ENCODE measurements around the gene ZNF384.
A peak's percentile ranks its signal among the peaks of the same experiment; 100 is the strongest.
"Not testable (repeated sequence)": the region's sequence is repeated elsewhere in the genome, so short reads cannot be mapped to it uniquely, and the experiment has no call there.

The ZNF384 gene

GRCh38 chr12:6688999-6689882 lies at the start of gene ZNF384:
Gene ZNF384 (minus strand): TSS chr12:6689375. CDS start chr12:6679520, 9,855 bp downstream.
- peak; percentile 94 for DNase-seq

GRCh38 chr12:6736754-6737153 lies 47.6 kb upstream of the ZNF384 start:
- no peak for DNase-seq

GRCh38 chr12:6735448-6736191 lies 46.4 kb upstream of the ZNF384 start:
- DNase-seq, result peak; percentile 38

GRCh38 chr12:6734506-6735387 lies 45.6 kb upstream of the ZNF384 start:
- DNase-seq, result no peak

GRCh38 chr12:6730169-6730568 lies 41.0 kb upstream of the ZNF384 start:
- DNase-seq, result no peak

GRCh38 chr12:6729186-6729585 lies 40.0 kb upstream of the ZNF384 start:
- no peak for DNase-seq

GRCh38 chr12:6725350-6725749 lies 36.2 kb upstream of the ZNF384 start:
- no peak for DNase-seq

- DNase-seq, result no peak
These were observed 35.2 kb upstream of the ZNF384 start for GRCh38 chr12:6724409-6724797.

- DNase-seq, result peak; percentile 97
These were observed 34.6 kb upstream of the ZNF384 start, which contains the start of gene COPS7A for GRCh38 chr12:6723607-6724408. Gene COPS7A (plus strand): TSS chr12:6724046. CDS start chr12:6724657, 611 bp downstream.

- DNase-seq, result no peak
These were observed 33.7 kb upstream of the ZNF384 start for GRCh38 chr12:6722863-6723262.

- no peak for DNase-seq
These were observed 27.8 kb upstream of the ZNF384 start for GRCh38 chr12:6716874-6717437.

GRCh38 chr12:6716031-6716873 lies 27.1 kb upstream of the ZNF384 start:
- not testable (repeated sequence) for DNase-seq

GRCh38 chr12:6708960-6709394 lies 19.8 kb upstream of the ZNF384 start:
- DNase-seq, result no peak

- DNase-seq, result not testable (repeated sequence)
These were observed 19.2 kb upstream of the ZNF384 start for GRCh38 chr12:6708351-6708750.

- no peak for DNase-seq
These were observed 14.5 kb upstream of the ZNF384 start for GRCh38 chr12:6703631-6704030.

- DNase-seq, result no peak
These were observed 12.0 kb upstream of the ZNF384 start for GRCh38 chr12:6701078-6701768.

- DNase-seq, result peak; percentile 45
These were observed 11.5 kb upstream of the ZNF384 start, which contains the start of gene PIANP for GRCh38 chr12:6700646-6701051. Gene PIANP (minus strand): TSS chr12:6700815. CDS start chr12:6698061, 2,754 bp downstream.

- DNase-seq, result peak; percentile 17
These were observed 10.9 kb upstream of the ZNF384 start for GRCh38 chr12:6699989-6700645.
